GM21360 (cell line): ENCODE data around the gene HOXC13.

Experiments
- ATAC-seq: cut with Tn5 transposase; IDR thresholded peaks from one replicate; pipeline ENCODE4 v1.9.1; 2021; ENCODE audit warnings: mild to moderate bottlenecking, moderate library complexity; ENCODE audit not compliant: unreplicated experiment

The HOXC13 gene

GRCh38 chr12:53992377-53992889, 53.8 kb downstream of the HOXC13 start:
- ATAC-seq: no peak

- no peak for ATAC-seq
These were observed 54.8 kb downstream of the HOXC13 start for GRCh38 chr12:53993162-53994008.

GRCh38 chr12:53994009-53994263, 55.3 kb downstream of the HOXC13 start:
- no peak for ATAC-seq

- ATAC-seq: no peak
These were observed 55.8 kb downstream of the HOXC13 start for GRCh38 chr12:53994264-53995001.

- no peak for ATAC-seq
These were observed 56.4 kb downstream of the HOXC13 start for GRCh38 chr12:53995002-53995377.

GRCh38 chr12:53995378-53996239, 57.0 kb downstream of the HOXC13 start:
- no peak for ATAC-seq
